ENCODE results near the gene FRMD6.

DNA sequence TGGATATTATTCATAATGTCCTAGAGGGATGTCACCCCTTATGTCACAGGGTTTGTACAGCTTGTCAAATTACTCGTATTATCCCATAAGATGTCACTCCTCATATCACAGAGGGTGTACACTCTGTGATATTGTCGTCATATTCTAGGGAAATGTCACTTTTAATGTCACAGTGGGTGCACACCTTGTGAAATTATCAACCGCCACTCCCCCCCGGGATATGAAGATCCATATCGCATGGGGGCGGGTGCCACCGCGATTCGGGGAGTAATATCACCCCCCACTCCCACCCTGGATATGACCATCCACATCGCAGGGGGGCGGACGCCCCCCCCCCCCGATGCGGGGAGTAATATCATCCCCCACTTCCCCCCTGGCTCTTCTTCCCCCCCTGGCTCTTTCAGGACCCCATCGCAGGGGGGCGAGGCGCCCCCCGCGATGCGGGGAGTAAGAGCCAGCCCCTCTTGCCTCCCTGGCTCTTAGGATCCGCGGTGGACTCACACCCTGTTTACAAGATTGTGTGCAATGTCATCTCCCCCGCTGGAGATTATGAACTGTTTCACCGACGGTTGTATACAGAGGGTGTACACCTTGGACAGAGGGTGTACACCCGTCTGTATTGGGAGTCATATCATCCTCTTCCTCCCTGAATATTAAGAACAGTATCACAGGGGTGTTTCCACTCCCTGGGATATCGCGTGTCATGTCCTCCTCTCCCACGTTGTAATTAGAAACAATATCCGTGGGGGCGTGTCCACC is 92.8 kb downstream of the FRMD6 start:
- TF ChIP-seq, protein P1, sequence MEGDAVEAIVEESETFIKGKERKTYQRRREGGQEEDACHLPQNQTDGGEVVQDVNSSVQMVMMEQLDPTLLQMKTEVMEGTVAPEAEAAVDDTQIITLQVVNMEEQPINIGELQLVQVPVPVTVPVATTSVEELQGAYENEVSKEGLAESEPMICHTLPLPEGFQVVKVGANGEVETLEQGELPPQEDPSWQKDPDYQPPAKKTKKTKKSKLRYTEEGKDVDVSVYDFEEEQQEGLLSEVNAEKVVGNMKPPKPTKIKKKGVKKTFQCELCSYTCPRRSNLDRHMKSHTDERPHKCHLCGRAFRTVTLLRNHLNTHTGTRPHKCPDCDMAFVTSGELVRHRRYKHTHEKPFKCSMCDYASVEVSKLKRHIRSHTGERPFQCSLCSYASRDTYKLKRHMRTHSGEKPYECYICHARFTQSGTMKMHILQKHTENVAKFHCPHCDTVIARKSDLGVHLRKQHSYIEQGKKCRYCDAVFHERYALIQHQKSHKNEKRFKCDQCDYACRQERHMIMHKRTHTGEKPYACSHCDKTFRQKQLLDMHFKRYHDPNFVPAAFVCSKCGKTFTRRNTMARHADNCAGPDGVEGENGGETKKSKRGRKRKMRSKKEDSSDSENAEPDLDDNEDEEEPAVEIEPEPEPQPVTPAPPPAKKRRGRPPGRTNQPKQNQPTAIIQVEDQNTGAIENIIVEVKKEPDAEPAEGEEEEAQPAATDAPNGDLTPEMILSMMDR (IDR thresholded peaks at IDR 0.05; ENCODE audit: borderline replicate concordance, extremely low read depth, low read length, poor library complexity, severe bottlenecking) = no peak
- TF ChIP-seq EZH2 (IDR thresholded peaks at IDR 0.05; ENCODE audit: borderline replicate concordance, low read depth, low read length, severe bottlenecking) = no peak

Data from DND-41 (cell line).